ENCODE results near the gene CALHM1. TPM values are rescaled to one million over a fixed set of nuclear protein-coding genes. Genes with fewer than 3 reads are reported as not detected.

The CALHM1 gene
- total and polyA plus RNA-seq, 2 of the 13 experiments (the other 11 are each of a cell fraction or from before 2014, with no cell fraction given): 0.04 TPM; not detected in 1

GRCh38 chr10:103433858-103434257, 24.8 kb downstream of the CALHM1 start (continued):
- TF ChIP-seq ZNF318 (CRISPR knock-in tag; IDR thresholded peaks at IDR 0.05): no peak
- no peak for TF ChIP-seq ZFP62 (CRISPR knock-in tag; IDR thresholded peaks at IDR 0.05)
- no peak for TF ChIP-seq BHLHE40 (IDR thresholded peaks at IDR 0.05; ENCODE audit: low read length)
- TF ChIP-seq GMEB2 (CRISPR knock-in tag; IDR thresholded peaks at IDR 0.05; ENCODE audit: low read depth): no peak
- TF ChIP-seq SIX4 (CRISPR knock-in tag; IDR thresholded peaks at IDR 0.05): no peak
- TF ChIP-seq SMAD3 (CRISPR knock-in tag; IDR thresholded peaks at IDR 0.05): no peak
- no peak for TF ChIP-seq ZNF441 (CRISPR knock-in tag; IDR thresholded peaks at IDR 0.05; ENCODE audit: borderline replicate concordance)
- no peak for TF ChIP-seq TRIM24 (CRISPR knock-in tag; IDR thresholded peaks at IDR 0.05)
- no peak for TF ChIP-seq E2F5 (CRISPR knock-in tag; conservative IDR thresholded peaks at IDR 0.05)
- TF ChIP-seq ATF1 (CRISPR knock-in tag; IDR thresholded peaks at IDR 0.05): no peak
- TF ChIP-seq ZNF33A (CRISPR knock-in tag; IDR thresholded peaks at IDR 0.05; ENCODE audit: borderline replicate concordance): no peak
- TF ChIP-seq ZNF619 (CRISPR knock-in tag; IDR thresholded peaks at IDR 0.05): no peak

Measured in HepG2 (cell line).